C1 segment of cervical spinal cord (tissue), 14 donors: Measurements from ENCODE around the gene UGT1A8.
"Not testable (repeated sequence)": the region's sequence is repeated elsewhere in the genome, so short reads cannot be mapped to it uniquely, and the experiment has no call there.

Source experiments
- DNase-seq, 14 donors: peaks; one replicate each; lab custom pipeline; 2025; lab: John Stamatoyannopoulos, UW

The UGT1A8 gene

GRCh38 chr2:233686928-233687327, 69.5 kb downstream of the UGT1A8 start:
- no peak for DNase-seq

GRCh38 chr2:233688341-233688740, 70.9 kb downstream of the UGT1A8 start:
- no peak for DNase-seq

- no peak for DNase-seq
These were observed 71.6 kb downstream of the UGT1A8 start for GRCh38 chr2:233689031-233689430.

GRCh38 chr2:233689501-233689900, 72.1 kb downstream of the UGT1A8 start:
- DNase-seq = no peak

- DNase-seq = no peak
These were observed 73.0 kb downstream of the UGT1A8 start for GRCh38 chr2:233690444-233690843.

- DNase-seq = no peak
These were observed 74.3 kb downstream of the UGT1A8 start for GRCh38 chr2:233691443-233692433.

- no peak for DNase-seq
These were observed 75.2 kb downstream of the UGT1A8 start, which contains the start of gene UGT1A6 for GRCh38 chr2:233692648-233693047. TSS of gene UGT1A6 (plus strand) at chr2:233692890. CDS start at chr2:233693005, 115 bp downstream.

GRCh38 chr2:233693963-233694362, 76.5 kb downstream of the UGT1A8 start:
- no peak for DNase-seq

- DNase-seq = no peak
These were observed 81.3 kb downstream of the UGT1A8 start for GRCh38 chr2:233698740-233699139.

- no peak for DNase-seq
These were observed 82.1 kb downstream of the UGT1A8 start for GRCh38 chr2:233699424-233700027.

- no peak for DNase-seq
These were observed 82.7 kb downstream of the UGT1A8 start for GRCh38 chr2:233700028-233700635.

- DNase-seq = not testable (repeated sequence)
These were observed 83.4 kb downstream of the UGT1A8 start for GRCh38 chr2:233700842-233701241.

- no peak for DNase-seq
These were observed 84.8 kb downstream of the UGT1A8 start for GRCh38 chr2:233702238-233702637.

GRCh38 chr2:233705911-233706506, 88.6 kb downstream of the UGT1A8 start:
- DNase-seq = no peak

GRCh38 chr2:233706720-233707119, 89.3 kb downstream of the UGT1A8 start:
- DNase-seq = no peak

- DNase-seq = no peak
These were observed 90.7 kb downstream of the UGT1A8 start for GRCh38 chr2:233707940-233708644.

- no peak for DNase-seq
These were observed 91.5 kb downstream of the UGT1A8 start for GRCh38 chr2:233708942-233709341.

GRCh38 chr2:233711312-233712008, 94.0 kb downstream of the UGT1A8 start:
- peak in 11 of 14 donors; percentile 1 to 61 (median 17) for DNase-seq

GRCh38 chr2:233712611-233713261, 95.3 kb downstream of the UGT1A8 start, which contains the start of gene UGT1A5:
TSS of gene UGT1A5 (plus strand) at chr2:233712907. CDS start at chr2:233712992, 85 bp downstream.
- DNase-seq = no peak

- DNase-seq = no peak
These were observed 95.8 kb downstream of the UGT1A8 start for GRCh38 chr2:233713262-233713615.
